ENCODE results near the gene CHD6.

The CHD6 gene

DNA sequence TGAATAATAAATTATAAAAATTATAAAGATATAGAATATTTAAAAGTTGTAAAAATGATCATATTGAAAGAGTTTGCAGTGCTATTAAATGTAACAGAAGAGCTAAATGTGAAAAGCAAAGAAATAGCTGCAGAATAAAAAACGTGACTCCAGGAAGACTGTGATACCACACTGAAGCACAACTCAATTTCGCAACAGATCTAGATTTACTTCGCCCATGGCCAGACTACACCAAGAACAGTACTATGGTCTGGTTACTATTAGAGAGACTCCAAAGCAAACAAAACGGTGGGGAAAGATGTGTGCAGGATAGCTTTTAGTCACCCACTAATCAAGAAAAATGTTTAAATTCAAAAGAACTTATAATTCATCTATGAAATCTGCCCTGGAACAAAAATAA is 1.9 kb downstream of the CHD6 start:
- H3K36me3 ChIP-seq (ENCODE audit: insufficient read depth, low read length): no peaks in the 10 kb centered on the region
- 0 out of 2 replicates have a peak, but pooled peaks cover 6% of the 10 kb centered on the region for H3K4me1 ChIP-seq (ENCODE audit: insufficient read depth, low read length)
- no peak overlapping the region for H3K9ac ChIP-seq (ENCODE audit: low read depth, low read length)
- no peaks in the 10 kb centered on the region for H3K9me3 ChIP-seq (ENCODE audit: control insufficient read depth, insufficient read depth, low read length)

DNA sequence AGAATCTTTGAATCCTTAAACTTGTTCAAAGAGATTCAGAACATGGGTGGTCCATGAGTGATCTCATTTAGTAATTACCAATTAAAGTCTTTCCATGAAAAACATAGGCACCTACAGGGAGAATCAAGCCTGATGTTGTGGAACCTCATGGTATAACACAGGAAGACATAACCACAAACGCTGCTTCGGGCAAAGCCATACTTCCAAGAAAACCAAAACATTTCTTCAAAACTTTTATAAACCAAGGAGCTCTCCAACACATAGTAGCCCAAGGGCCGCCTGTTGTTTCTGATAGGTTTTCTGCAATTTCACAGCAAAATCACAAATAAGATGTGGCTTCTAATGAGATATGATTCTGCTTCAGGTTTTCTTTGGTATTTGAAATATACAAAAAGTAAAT is 2.5 kb downstream of the CHD6 start:
- H3K36me3 ChIP-seq (ENCODE audit: insufficient read depth, low read length): no peaks in the 10 kb centered on the region
- no peak overlapping the region for H3K9ac ChIP-seq (ENCODE audit: low read depth, low read length)
- 0 out of 2 replicates have a peak, but pooled peaks cover 6% of the 10 kb centered on the region for H3K4me1 ChIP-seq (ENCODE audit: insufficient read depth, low read length)
- no peaks in the 10 kb centered on the region for H3K9me3 ChIP-seq (ENCODE audit: control insufficient read depth, insufficient read depth, low read length)

DNA sequence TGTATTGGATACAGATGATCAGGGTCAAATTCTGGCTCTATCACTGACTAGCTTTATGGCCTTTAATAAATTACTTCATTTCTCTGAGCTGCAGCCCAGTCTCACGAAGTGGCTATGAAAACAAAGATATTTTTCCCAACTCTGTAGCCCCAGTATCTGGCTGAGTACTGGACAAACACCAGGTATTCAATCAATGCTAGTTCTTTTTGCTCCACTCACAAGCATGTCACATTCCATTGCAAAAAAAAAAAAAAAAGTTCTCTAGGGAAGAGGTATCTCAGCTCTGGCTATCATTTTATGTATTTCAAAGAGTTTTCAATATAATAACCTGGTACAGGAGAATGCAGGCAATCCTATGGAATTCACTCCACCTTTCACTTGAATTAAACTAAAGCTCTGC is 3.1 kb downstream of the CHD6 start:
- no peak overlapping the region for H3K9ac ChIP-seq (ENCODE audit: low read depth, low read length)
- no peaks in the 10 kb centered on the region for H3K9me3 ChIP-seq (ENCODE audit: control insufficient read depth, insufficient read depth, low read length)
- no peaks in the 10 kb centered on the region for H3K36me3 ChIP-seq (ENCODE audit: insufficient read depth, low read length)
- 0 out of 2 replicates have a peak, but pooled peaks cover 6% of the 10 kb centered on the region for H3K4me1 ChIP-seq (ENCODE audit: insufficient read depth, low read length)

DNA sequence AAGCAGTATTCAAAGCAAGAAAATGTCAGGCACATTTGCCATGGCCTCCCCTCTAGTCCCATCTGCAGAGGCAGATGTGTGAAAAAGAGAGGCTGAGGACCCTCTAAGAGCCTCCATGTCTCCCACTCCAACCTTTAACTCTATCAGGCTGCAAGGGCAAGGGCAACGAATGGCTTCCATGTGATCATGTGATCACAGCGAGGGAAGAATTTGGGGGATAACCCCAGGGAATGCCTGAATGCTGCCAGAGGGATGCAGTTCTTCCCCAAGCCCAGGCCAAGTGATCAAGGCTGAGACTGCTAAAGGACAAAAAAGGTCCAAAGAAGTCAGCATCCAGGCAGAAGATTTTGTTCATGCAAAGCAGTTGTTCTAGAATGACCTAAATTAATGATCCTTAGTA is 4.9 kb downstream of the CHD6 start:
- no peaks in the 10 kb centered on the region for H3K36me3 ChIP-seq (ENCODE audit: insufficient read depth, low read length)
- H3K4me1 ChIP-seq (ENCODE audit: insufficient read depth, low read length): 0 out of 2 replicates have a peak, but pooled peaks cover 6% of the 10 kb centered on the region
- no peak overlapping the region for H3K9ac ChIP-seq (ENCODE audit: low read depth, low read length)
- H3K9me3 ChIP-seq (ENCODE audit: control insufficient read depth, insufficient read depth, low read length): no peaks in the 10 kb centered on the region

DNA sequence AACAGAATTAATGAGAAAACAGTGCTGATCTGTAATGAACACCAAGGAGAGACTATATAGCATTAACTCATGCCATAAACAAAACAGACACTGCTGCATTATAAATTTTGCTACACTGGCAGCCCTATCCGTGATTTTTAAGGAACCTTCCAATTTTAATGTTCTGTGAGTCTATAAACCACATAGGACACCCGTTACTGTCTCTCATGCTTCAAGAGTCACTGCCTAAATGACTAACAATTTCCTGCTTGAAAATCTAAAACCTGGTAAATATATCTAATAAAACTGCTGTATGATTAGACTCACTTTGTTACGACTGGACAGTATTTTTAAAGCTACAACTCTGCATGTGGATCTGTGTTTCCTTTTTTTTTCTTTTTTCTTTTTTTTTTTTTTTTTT is 8.7 kb downstream of the CHD6 start:
- Histone ChIP-seq H3K36me3 (ENCODE audit: insufficient read depth, low read length) (no peaks in the 10 kb centered on the region), H3K9ac (ENCODE audit: low read depth, low read length) (no peak overlapping the region), H3K4me1 (ENCODE audit: insufficient read depth, low read length) (no peaks in the 10 kb centered on the region), H3K9me3 (ENCODE audit: control insufficient read depth, insufficient read depth, low read length) (no peaks in the 10 kb centered on the region)

DNA sequence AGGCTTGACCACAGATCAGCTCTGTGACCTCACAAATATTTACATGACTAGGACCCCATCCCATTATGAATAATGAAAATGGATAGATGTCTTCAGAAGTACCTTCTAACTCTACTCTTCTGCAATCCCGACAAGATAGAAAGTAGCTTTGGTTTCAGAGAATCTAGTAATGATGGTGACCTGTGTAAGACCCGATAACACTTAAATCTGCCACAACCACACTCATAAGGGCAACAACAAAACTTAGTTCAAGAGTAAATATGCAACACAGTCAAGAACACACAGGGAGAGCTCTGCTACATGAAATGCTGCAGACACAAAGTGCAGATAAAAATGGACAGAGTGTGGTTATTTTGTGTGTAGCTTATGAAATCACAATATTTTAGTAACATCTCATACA is 9.6 kb downstream of the CHD6 start:
- Histone ChIP-seq H3K9ac (ENCODE audit: low read depth, low read length) (no peak overlapping the region), H3K36me3 (ENCODE audit: insufficient read depth, low read length) (no peaks in the 10 kb centered on the region), H3K9me3 (ENCODE audit: control insufficient read depth, insufficient read depth, low read length) (no peaks in the 10 kb centered on the region), H3K4me1 (ENCODE audit: insufficient read depth, low read length) (no peaks in the 10 kb centered on the region)

GRCh38 chr20:41607791-41608190 is 10.4 kb downstream of the CHD6 start:
- Histone ChIP-seq H3K9me3 (ENCODE audit: control insufficient read depth, insufficient read depth, low read length) (no peaks in the 10 kb centered on the region), H3K9ac (ENCODE audit: low read depth, low read length) (no peak overlapping the region), H3K4me1 (ENCODE audit: insufficient read depth, low read length) (no peaks in the 10 kb centered on the region), H3K36me3 (ENCODE audit: insufficient read depth, low read length) (no peaks in the 10 kb centered on the region)

DNA sequence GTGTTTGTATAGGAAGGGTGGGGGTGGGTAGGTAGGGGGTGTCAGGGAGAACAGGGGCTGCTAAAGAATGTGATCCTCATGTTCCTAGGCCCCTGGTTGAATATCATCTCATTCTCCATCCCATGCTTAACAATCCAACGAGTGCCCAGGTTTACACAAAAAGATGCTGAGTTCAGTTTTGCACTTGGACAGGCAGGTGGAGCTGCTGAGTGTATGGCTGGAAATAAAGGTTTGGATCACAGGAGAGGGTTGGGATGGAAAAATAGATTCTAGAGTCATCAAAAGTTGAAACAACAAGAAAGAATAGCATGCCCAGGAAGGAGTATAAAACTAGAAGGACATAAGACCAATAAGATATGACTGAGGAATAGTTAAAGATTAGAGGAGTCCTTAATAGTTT is 14.2 kb downstream of the CHD6 start:
- Histone ChIP-seq H3K36me3 (ENCODE audit: insufficient read depth, low read length) (peaks cover 3% of the 10 kb centered on the region; the same call in 1 of the 2 replicates), H3K9me3 (ENCODE audit: control insufficient read depth, insufficient read depth, low read length) (peaks cover 22% of the 10 kb centered on the region), H3K4me1 (ENCODE audit: insufficient read depth, low read length) (no peaks in the 10 kb centered on the region), H3K9ac (ENCODE audit: low read depth, low read length) (no peak overlapping the region)

GRCh38 chr20:41601742-41602141 is 16.4 kb downstream of the CHD6 start:
- peaks cover 36% of the 10 kb centered on the region for H3K9me3 ChIP-seq (ENCODE audit: control insufficient read depth, insufficient read depth, low read length)
- peaks cover 3% of the 10 kb centered on the region; the same call in 1 of the 2 replicates for H3K36me3 ChIP-seq (ENCODE audit: insufficient read depth, low read length)
- no peaks in the 10 kb centered on the region for H3K4me1 ChIP-seq (ENCODE audit: insufficient read depth, low read length)
- no peak overlapping the region for H3K9ac ChIP-seq (ENCODE audit: low read depth, low read length)

DNA sequence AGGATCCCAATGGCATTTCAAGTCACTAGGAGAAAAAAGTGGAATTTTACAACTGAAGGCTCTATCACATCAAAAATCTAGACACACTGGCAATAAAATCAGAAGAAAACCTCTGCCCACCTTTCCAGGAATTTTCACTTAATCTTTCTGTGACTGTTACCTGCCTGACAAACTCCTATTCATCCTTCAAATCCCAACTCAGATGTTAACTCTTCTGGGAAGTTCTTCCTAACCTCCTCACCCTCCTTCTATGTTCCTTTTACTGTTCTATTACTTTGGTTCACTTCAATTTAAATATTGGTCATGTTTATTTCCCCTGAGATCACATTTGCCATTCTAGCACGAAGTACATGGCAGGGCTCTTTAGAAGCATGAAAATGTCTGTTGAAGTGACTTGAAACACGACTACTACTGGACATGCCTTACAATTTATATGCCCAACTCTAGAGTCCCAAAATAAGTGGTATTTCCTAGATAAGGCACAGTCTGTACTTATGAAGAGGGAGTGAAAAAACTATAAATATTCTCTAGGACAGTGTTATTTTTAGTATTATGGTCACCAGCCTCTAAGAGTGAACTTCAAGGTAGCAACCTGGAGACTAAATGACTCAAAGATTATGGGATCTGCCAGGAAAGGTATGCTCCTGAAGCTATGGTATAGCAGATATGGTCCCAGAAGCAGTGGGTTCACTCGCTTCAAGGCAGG is 17.1 kb downstream of the CHD6 start:
- H3K36me3 ChIP-seq (ENCODE audit: insufficient read depth, low read length): peaks cover 3% of the 10 kb centered on the region; the same call in 1 of the 2 replicates

DNA sequence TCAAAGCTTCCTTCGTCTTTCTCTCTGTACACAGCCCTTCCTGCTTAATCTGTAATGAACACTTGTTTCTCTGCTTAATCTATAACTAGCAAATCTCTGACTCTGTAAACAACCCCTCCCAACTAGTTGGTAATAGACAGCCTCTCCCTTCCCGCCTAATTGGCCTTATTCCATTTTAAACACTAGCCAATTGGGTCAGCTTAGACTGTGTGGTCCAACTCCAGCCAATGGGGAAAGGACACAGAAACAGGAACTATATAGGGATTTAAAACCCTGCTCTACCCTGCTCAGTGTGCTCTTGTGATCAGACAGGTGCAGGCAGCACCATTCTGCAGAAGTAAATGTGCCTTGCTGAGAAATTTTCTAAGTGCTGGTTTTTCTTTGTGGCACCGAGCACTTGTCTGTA is 18.5 kb downstream of the CHD6 start:
- Histone ChIP-seq H3K4me1 (ENCODE audit: insufficient read depth, low read length) (no peaks in the 10 kb centered on the region), H3K36me3 (ENCODE audit: insufficient read depth, low read length) (peaks cover 3% of the 10 kb centered on the region; the same call in 1 of the 2 replicates), H3K9ac (ENCODE audit: low read depth, low read length) (no peak overlapping the region), H3K9me3 (ENCODE audit: control insufficient read depth, insufficient read depth, low read length) (peaks cover 47% of the 10 kb centered on the region)

More for the DNA sequence above, 17.1 kb downstream of the CHD6 start:
- peaks cover 36% of the 10 kb centered on the region for H3K9me3 ChIP-seq (ENCODE audit: control insufficient read depth, insufficient read depth, low read length)
- H3K4me1 ChIP-seq (ENCODE audit: insufficient read depth, low read length): no peaks in the 10 kb centered on the region
- no peak overlapping the region for H3K9ac ChIP-seq (ENCODE audit: low read depth, low read length)

- peaks cover 51% of the 10 kb centered on the region for H3K9me3 ChIP-seq (ENCODE audit: control insufficient read depth, insufficient read depth, low read length)
- H3K9ac ChIP-seq (ENCODE audit: low read depth, low read length): no peak overlapping the region
- H3K4me1 ChIP-seq (ENCODE audit: insufficient read depth, low read length): no peaks in the 10 kb centered on the region
- peaks cover 3% of the 10 kb centered on the region; the same call in 1 of the 2 replicates for H3K36me3 ChIP-seq (ENCODE audit: insufficient read depth, low read length)
Measured at GRCh38 chr20:41598719-41599118, 19.5 kb downstream of the CHD6 start.

DNA sequence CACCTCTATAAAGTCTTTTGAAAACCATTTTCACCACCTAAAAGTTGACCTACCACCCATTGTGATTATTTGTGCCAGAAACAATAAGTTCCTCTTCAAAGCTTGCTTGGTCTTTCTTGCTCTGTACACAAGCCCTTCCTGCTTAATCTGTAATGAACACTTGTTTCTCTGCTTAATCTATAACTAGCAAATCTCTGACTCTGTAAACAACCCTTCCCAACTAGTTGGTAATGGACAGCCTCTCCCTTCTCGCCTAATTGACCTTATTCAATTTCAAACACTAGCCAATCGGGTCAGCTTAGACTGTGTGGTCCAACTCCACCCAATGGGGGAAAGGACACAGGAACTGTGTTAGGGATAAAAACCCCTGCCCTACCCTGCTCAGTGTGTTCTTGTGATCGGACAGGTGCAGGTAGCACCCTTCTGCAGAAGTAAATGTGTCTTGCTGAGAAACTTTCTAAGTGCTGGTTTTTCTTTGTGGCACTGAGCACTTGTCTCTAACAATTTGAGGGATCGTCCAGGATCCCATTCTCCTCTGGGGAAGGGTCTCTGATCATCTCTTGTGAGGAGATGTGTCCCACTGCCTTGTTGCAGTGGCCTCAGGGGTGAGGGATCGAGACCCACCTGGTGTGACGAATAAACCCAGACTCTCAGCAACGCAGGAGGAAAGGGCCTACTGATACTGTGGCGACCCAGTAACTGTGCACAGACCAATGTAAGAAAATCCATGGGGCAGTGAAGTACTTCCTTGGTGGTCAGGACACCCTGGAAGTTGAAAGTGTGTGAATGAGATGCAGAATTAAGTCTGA is 23.5 kb downstream of the CHD6 start:
- Histone ChIP-seq H3K4me1 (ENCODE audit: insufficient read depth, low read length) (no peaks in the 10 kb centered on the region), H3K9me3 (ENCODE audit: control insufficient read depth, insufficient read depth, low read length) (peaks cover 32% of the 10 kb centered on the region), H3K9ac (ENCODE audit: low read depth, low read length) (no peak overlapping the region), H3K36me3 (ENCODE audit: insufficient read depth, low read length) (no peaks in the 10 kb centered on the region)

DNA sequence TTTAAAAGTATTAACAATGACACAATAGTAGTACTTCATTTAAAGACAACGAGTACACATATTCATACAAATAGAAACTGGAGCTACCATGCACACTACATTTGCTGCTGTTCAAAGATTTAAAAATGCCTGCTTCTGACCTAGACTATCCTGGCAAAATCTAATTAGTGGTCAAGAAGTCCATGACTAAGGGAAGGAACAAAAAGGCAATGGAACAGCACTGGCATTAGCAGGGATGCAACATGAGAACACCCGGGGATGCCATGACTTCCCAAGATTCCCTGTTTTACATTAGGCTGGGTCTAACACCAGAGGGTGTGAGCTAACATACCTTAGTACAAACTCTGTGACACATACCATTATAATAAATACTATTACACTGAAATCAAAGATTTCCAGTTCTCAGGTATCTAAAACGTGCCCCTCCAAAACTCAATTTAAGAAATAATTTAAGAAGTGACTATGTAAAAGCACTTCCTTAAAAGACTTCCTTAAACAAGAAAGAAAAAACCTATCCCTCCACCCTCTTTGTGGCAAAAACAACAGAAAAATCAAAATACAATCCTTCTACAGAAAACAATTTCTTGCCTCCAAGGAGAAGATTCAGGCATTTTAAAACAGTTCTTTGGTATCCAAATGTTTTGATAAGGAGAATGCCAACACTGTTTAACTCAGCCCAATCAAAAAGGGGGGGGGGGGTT is 25.5 kb downstream of the CHD6 start:
- Histone ChIP-seq H3K36me3 (ENCODE audit: insufficient read depth, low read length) (no peaks in the 10 kb centered on the region), H3K9me3 (ENCODE audit: control insufficient read depth, insufficient read depth, low read length) (peaks cover 20% of the 10 kb centered on the region), H3K9ac (ENCODE audit: low read depth, low read length) (no peak overlapping the region), H3K4me1 (ENCODE audit: insufficient read depth, low read length) (no peaks in the 10 kb centered on the region)
